Measurements from ENCODE around the gene ELOVL2.

Gene ELOVL2

GRCh38 chr6:10961837-10962236 is 82.3 kb downstream of the ELOVL2 start:
- TF ChIP-seq CTCF (conservative IDR thresholded peaks at IDR 0.05; ENCODE audit: low read depth, low read length), result peak; percentile 9
- DNase-seq (ENCODE audit: low read depth), result no peak
- no peak overlapping the region for H3K4me3 ChIP-seq (ENCODE audit: low read depth, low read length)

GRCh38 chr6:10960171-10960570 is 83.9 kb downstream of the ELOVL2 start:
- no peak for TF ChIP-seq CTCF (conservative IDR thresholded peaks at IDR 0.05; ENCODE audit: low read depth, low read length)
- H3K4me3 ChIP-seq (ENCODE audit: low read depth, low read length), result no peak overlapping the region
- no peak for DNase-seq (ENCODE audit: low read depth)

GRCh38 chr6:10957414-10957886 is 86.7 kb downstream of the ELOVL2 start:
- no peak for TF ChIP-seq CTCF (conservative IDR thresholded peaks at IDR 0.05; ENCODE audit: low read depth, low read length)
- no peak overlapping the region for H3K4me3 ChIP-seq (ENCODE audit: low read depth, low read length)
- no peak for DNase-seq (ENCODE audit: low read depth)

GRCh38 chr6:10956776-10957175 is 87.3 kb downstream of the ELOVL2 start:
- H3K4me3 ChIP-seq (ENCODE audit: low read depth, low read length), result no peak overlapping the region
- DNase-seq (ENCODE audit: low read depth), result no peak
- TF ChIP-seq CTCF (conservative IDR thresholded peaks at IDR 0.05; ENCODE audit: low read depth, low read length), result no peak

GRCh38 chr6:10954590-10955010 is 89.5 kb downstream of the ELOVL2 start:
- DNase-seq (ENCODE audit: low read depth), result peak; percentile 92
- no peak overlapping the region for H3K4me3 ChIP-seq (ENCODE audit: low read depth, low read length)
- TF ChIP-seq CTCF (conservative IDR thresholded peaks at IDR 0.05; ENCODE audit: low read depth, low read length), result peak; percentile 96

- H3K4me3 ChIP-seq (ENCODE audit: low read depth, low read length), result no peak overlapping the region
- peak; percentile 86 for DNase-seq (ENCODE audit: low read depth)
- peak; percentile 78 for TF ChIP-seq CTCF (conservative IDR thresholded peaks at IDR 0.05; ENCODE audit: low read depth, low read length)
Observed at GRCh38 chr6:10951675-10952282, 92.3 kb downstream of the ELOVL2 start.

All from choroid plexus epithelial cell (primary cell).